ENCODE measurements around the gene SLC2A13. TPM values are rescaled to one million over a fixed set of nuclear protein-coding genes. Genes with fewer than 3 reads are reported as not detected.
A peak's percentile ranks its signal among the peaks of the same experiment; 100 is the strongest.
"Not testable (repeated sequence)": the region's sequence is repeated elsewhere in the genome, so short reads cannot be mapped to it uniquely, and the experiment has no call there.

Gene SLC2A13
- total RNA-seq, 6 donors from 2014 or later: 9.9 to 25.9 (median 16.0) TPM

GRCh38 chr12:40033242-40033630, 72.6 kb downstream of the SLC2A13 start:
- TF ChIP-seq EP300 (IDR thresholded peaks at IDR 0.05): no peak
- no peak for TF ChIP-seq POLR2AphosphoS5 (IDR thresholded peaks at IDR 0.05)
- no peak for TF ChIP-seq CTCF (IDR thresholded peaks at IDR 0.05)
- no peak for TF ChIP-seq POLR2A (IDR thresholded peaks at IDR 0.05)
- DNase-seq (no peak), ATAC-seq (ENCODE audit: low FRiP score in 2 of 2) (no peak)
- no peaks in the 10 kb centered on the region for H3K27me3 ChIP-seq
- H3K4me1 ChIP-seq: peaks cover 0 to 9% (median 0%) of the 10 kb centered on the region in 4 donors
- no peaks in the 10 kb centered on the region for H3K36me3 ChIP-seq
- no peaks in the 10 kb centered on the region for H3K9me3 ChIP-seq
- H3K27ac ChIP-seq: no peak overlapping the region
- H3K4me3 ChIP-seq: peak overlapping the region in 1 of 4 donors; percentile 7

- no peaks in the 10 kb centered on the region for H3K36me3 ChIP-seq
These were observed 73.2 kb downstream of the SLC2A13 start for GRCh38 chr12:40032433-40033241.

GRCh38 chr12:40031965-40032364, 73.9 kb downstream of the SLC2A13 start:
- TF ChIP-seq POLR2AphosphoS5 (IDR thresholded peaks at IDR 0.05) (no peak), CTCF (IDR thresholded peaks at IDR 0.05) (no peak), POLR2A (IDR thresholded peaks at IDR 0.05) (no peak), EP300 (IDR thresholded peaks at IDR 0.05) (no peak)
- Histone ChIP-seq H3K4me1 (peaks cover 0 to 9% (median 0%) of the 10 kb centered on the region in 4 donors), H3K36me3 (no peaks in the 10 kb centered on the region), H3K27ac (no peak overlapping the region), H3K9me3 (no peaks in the 10 kb centered on the region), H3K27me3 (no peaks in the 10 kb centered on the region), H3K4me3 (no peak overlapping the region)
- 88 to 92% methylated on average over 3 of the region's 3 CpGs for WGBS, 2 donors
- DNase-seq: no peak
- ATAC-seq (ENCODE audit: low FRiP score in 2 of 2): no peak

More at GRCh38 chr12:40032433-40033241, 73.2 kb downstream of the SLC2A13 start:
- WGBS, 2 donors: 68 to 71% methylated on average over 5 of the region's 5 CpGs
- H3K4me1 ChIP-seq: peaks cover 0 to 9% (median 0%) of the 10 kb centered on the region in 4 donors
- no peak for DNase-seq
- no peak for TF ChIP-seq POLR2AphosphoS5 (IDR thresholded peaks at IDR 0.05)
- no peak for TF ChIP-seq EP300 (IDR thresholded peaks at IDR 0.05)
- H3K27ac ChIP-seq: peak overlapping the region in 1 of 4 donors; percentile 12
- no peaks in the 10 kb centered on the region for H3K27me3 ChIP-seq
- no peaks in the 10 kb centered on the region for H3K9me3 ChIP-seq
- ATAC-seq (ENCODE audit: low FRiP score in 2 of 2): peak in 1 of 2 donors; percentile 57
- H3K4me3 ChIP-seq: peak overlapping the region in 1 of 4 donors; percentile 7

- H3K36me3 ChIP-seq; H3K4me1 ChIP-seq; ATAC-seq (ENCODE audit: low FRiP score in 2 of 2); H3K27me3 ChIP-seq; H3K9me3 ChIP-seq; H3K4me3 ChIP-seq; H3K27ac ChIP-seq: not testable (repeated sequence)
- peak in 1 of 2 donors; percentile 21 for DNase-seq
- WGBS, 2 donors: 85 to 89% methylated on average over 9 of the region's 9 CpGs
These were observed 74.9 kb downstream of the SLC2A13 start for GRCh38 chr12:40030970-40031369.

- ATAC-seq (ENCODE audit: low FRiP score in 2 of 2) (no peak), DNase-seq (no peak)
- 96 to 97% methylated on average over 5 of the region's 5 CpGs for WGBS, 2 donors
- peaks cover 0 to 8% (median 0%) of the 10 kb centered on the region in 4 donors for H3K4me1 ChIP-seq
- no peaks in the 10 kb centered on the region for H3K27me3 ChIP-seq
- no peak overlapping the region for H3K27ac ChIP-seq
- TF ChIP-seq EP300 (IDR thresholded peaks at IDR 0.05) (no peak), POLR2A (IDR thresholded peaks at IDR 0.05) (no peak)
- H3K9me3 ChIP-seq: no peaks in the 10 kb centered on the region
- H3K36me3 ChIP-seq: no peaks in the 10 kb centered on the region
- no peak overlapping the region for H3K4me3 ChIP-seq
These were observed 77.6 kb downstream of the SLC2A13 start for GRCh38 chr12:40028296-40028695.

GRCh38 chr12:40022850-40023249, 83.0 kb downstream of the SLC2A13 start:
- DNase-seq (no peak), ATAC-seq (ENCODE audit: low FRiP score in 2 of 2) (no peak)
- Histone ChIP-seq H3K27me3 (no peaks in the 10 kb centered on the region), H3K9me3 (no peaks in the 10 kb centered on the region), H3K4me3 (no peak overlapping the region), H3K36me3 (no peaks in the 10 kb centered on the region), H3K27ac (no peak overlapping the region), H3K4me1 (no peaks in the 10 kb centered on the region)
- TF ChIP-seq POLR2AphosphoS5 (IDR thresholded peaks at IDR 0.05): no peak
- no peak for TF ChIP-seq EP300 (IDR thresholded peaks at IDR 0.05)

GRCh38 chr12:40020261-40020691, 85.6 kb downstream of the SLC2A13 start:
- Histone ChIP-seq H3K27ac (no peak overlapping the region), H3K4me3 (no peak overlapping the region), H3K36me3 (no peaks in the 10 kb centered on the region), H3K9me3 (no peaks in the 10 kb centered on the region), H3K4me1 (no peaks in the 10 kb centered on the region), H3K27me3 (no peaks in the 10 kb centered on the region)
- DNase-seq: no peak
- no peak for ATAC-seq (ENCODE audit: low FRiP score in 2 of 2)
- TF ChIP-seq POLR2A (IDR thresholded peaks at IDR 0.05) (no peak), EP300 (IDR thresholded peaks at IDR 0.05) (no peak), POLR2AphosphoS5 (IDR thresholded peaks at IDR 0.05) (no peak), CTCF (IDR thresholded peaks at IDR 0.05) (no peak)
- 92 to 93% methylated on average over 4 of the region's 4 CpGs for WGBS, 2 donors

Measured in upper lobe of left lung (tissue), 6 donors.